ENCODE results near the gene NCMAP. TPM values are rescaled to one million over a fixed set of nuclear protein-coding genes. Genes with fewer than 3 reads are reported as not detected.

The NCMAP gene
- total and polyA plus RNA-seq, 2 of the 4 experiments (the other 2 are of a cell fraction), result not detected

DNA sequence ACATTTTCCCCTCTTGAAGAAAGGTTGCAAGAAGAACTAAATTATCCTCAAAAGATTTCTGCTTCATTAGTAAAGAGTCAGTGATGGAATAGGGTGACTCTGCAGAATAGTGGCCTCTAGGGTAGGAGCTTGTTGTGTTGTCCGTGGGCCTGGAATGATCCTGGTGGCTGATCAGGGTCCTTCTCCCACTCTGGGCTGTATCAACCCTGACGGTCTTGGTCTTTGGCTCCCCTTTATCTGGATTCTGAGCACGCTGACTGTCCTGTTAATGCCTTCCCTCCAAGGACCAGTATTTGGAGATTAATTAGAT lies 50.4 kb downstream of the NCMAP start:
- no TSS peak for BruUV-seq (replicated peaks)

More for the DNA sequence above, 50.4 kb downstream of the NCMAP start:
- Histone ChIP-seq H2AFZ (replicated peaks; ENCODE audit: low read length, poor library complexity) (no peak overlapping the region), H3K23ac (ENCODE audit: low read depth, low read length) (no peak overlapping the region), H3K4ac (ENCODE audit: low read depth, low read length) (no peak overlapping the region), H4K20me1 (ENCODE audit: insufficient read depth, low read length) (no peaks in the 10 kb centered on the region), H4K5ac (ENCODE audit: low read depth, low read length) (no peak overlapping the region), H2BK15ac (ENCODE audit: low read depth, low read length) (no peak overlapping the region), H3K14ac (replicated peaks; ENCODE audit: low read depth, low read length) (no peak overlapping the region), H3K4me2 (ENCODE audit: low read depth, low read length) (no peak overlapping the region), H3K4me3 (ENCODE audit: insufficient read depth, low read depth, low read length) (no peak overlapping the region), H3K36me3 (ENCODE audit: control insufficient read depth, insufficient read depth, low read length) (no peaks in the 10 kb centered on the region), H4K8ac (ENCODE audit: low read depth in 2 of 2, low read length in 2 of 2) (no peak overlapping the region), H2BK120ac (ENCODE audit: low read depth, low read length) (no peak overlapping the region), H3K56ac (ENCODE audit: extremely low read depth, insufficient read depth, low read length) (no peak overlapping the region), H3K27me3 (ENCODE audit: control insufficient read depth, insufficient read depth, low read length) (peaks cover 21% of the 10 kb centered on the region), H3K79me1 (ENCODE audit: low read depth in 1 of 2, low read length in 2 of 2) (no peaks in the 10 kb centered on the region), H2BK5ac (ENCODE audit: low read depth, low read length, poor library complexity, severe bottlenecking) (no peak overlapping the region), H3K9ac (ENCODE audit: low read depth, low read length) (no peak overlapping the region), H2BK20ac (ENCODE audit: low read depth, low read length) (no peak overlapping the region), H3K9me3 (ENCODE audit: control insufficient read depth, insufficient read depth, low read length) (no peaks in the 10 kb centered on the region), H2AK9ac (replicated peaks; ENCODE audit: low read depth, low read length, poor library complexity) (no peak overlapping the region), H4K91ac (ENCODE audit: insufficient read depth, low read depth, low read length) (no peak overlapping the region), H3K27ac (ENCODE audit: insufficient read depth, low read length) (no peak overlapping the region), H3K9me1 (ENCODE audit: insufficient read depth, low read length) (no peaks in the 10 kb centered on the region), H3K4me1 (ENCODE audit: control insufficient read depth, insufficient read depth, low read length) (no peaks in the 10 kb centered on the region), H3K18ac (ENCODE audit: low read depth, low read length) (no peak overlapping the region), H2AK5ac (ENCODE audit: low read depth, low read length) (no peak overlapping the region)
- ATAC-seq (ENCODE audit: low read depth) (no peak), DNase-seq (no peak)
- intact Hi-C loops (cut with micrococcal nuclease), result no loop called here
- in situ Hi-C loops (cut with MboI; ENCODE audit: low sequenced_read_pairs), result no loop called here
- no peak for TF ChIP-seq NFE2L2 (IDR thresholded peaks at IDR 0.05; ENCODE audit: low read depth, low read length)
- no peak for TF ChIP-seq MXI1 (IDR thresholded peaks at IDR 0.05; ENCODE audit: borderline replicate concordance, low read depth, low read length)
- TF ChIP-seq, protein P1, sequence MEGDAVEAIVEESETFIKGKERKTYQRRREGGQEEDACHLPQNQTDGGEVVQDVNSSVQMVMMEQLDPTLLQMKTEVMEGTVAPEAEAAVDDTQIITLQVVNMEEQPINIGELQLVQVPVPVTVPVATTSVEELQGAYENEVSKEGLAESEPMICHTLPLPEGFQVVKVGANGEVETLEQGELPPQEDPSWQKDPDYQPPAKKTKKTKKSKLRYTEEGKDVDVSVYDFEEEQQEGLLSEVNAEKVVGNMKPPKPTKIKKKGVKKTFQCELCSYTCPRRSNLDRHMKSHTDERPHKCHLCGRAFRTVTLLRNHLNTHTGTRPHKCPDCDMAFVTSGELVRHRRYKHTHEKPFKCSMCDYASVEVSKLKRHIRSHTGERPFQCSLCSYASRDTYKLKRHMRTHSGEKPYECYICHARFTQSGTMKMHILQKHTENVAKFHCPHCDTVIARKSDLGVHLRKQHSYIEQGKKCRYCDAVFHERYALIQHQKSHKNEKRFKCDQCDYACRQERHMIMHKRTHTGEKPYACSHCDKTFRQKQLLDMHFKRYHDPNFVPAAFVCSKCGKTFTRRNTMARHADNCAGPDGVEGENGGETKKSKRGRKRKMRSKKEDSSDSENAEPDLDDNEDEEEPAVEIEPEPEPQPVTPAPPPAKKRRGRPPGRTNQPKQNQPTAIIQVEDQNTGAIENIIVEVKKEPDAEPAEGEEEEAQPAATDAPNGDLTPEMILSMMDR (conservative IDR thresholded peaks at IDR 0.05; ENCODE audit: low read depth, low read length), result no peak
- no peak for TF ChIP-seq CHD1 (IDR thresholded peaks at IDR 0.05; ENCODE audit: low read depth, low read length)
- no peak for TF ChIP-seq RFX5 (IDR thresholded peaks at IDR 0.05; ENCODE audit: low read depth, low read length)
- TF ChIP-seq MAZ (IDR thresholded peaks at IDR 0.05; ENCODE audit: borderline replicate concordance, low read depth, low read length), result no peak
- TF ChIP-seq CEBPB (IDR thresholded peaks at IDR 0.05; ENCODE audit: low read depth, low read length), result no peak
- TF ChIP-seq, protein P2, sequence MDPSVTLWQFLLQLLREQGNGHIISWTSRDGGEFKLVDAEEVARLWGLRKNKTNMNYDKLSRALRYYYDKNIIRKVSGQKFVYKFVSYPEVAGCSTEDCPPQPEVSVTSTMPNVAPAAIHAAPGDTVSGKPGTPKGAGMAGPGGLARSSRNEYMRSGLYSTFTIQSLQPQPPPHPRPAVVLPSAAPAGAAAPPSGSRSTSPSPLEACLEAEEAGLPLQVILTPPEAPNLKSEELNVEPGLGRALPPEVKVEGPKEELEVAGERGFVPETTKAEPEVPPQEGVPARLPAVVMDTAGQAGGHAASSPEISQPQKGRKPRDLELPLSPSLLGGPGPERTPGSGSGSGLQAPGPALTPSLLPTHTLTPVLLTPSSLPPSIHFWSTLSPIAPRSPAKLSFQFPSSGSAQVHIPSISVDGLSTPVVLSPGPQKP (IDR thresholded peaks at IDR 0.05; ENCODE audit: borderline replicate concordance, low read depth, low read length), result no peak
- no peak for TF ChIP-seq BHLHE40 (IDR thresholded peaks at IDR 0.05; ENCODE audit: low read depth, low read length)
- no peak for TF ChIP-seq MAFK (IDR thresholded peaks at IDR 0.05; ENCODE audit: low read depth, low read length)
- TF ChIP-seq, protein P3, sequence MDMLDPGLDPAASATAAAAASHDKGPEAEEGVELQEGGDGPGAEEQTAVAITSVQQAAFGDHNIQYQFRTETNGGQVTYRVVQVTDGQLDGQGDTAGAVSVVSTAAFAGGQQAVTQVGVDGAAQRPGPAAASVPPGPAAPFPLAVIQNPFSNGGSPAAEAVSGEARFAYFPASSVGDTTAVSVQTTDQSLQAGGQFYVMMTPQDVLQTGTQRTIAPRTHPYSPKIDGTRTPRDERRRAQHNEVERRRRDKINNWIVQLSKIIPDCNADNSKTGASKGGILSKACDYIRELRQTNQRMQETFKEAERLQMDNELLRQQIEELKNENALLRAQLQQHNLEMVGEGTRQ (IDR thresholded peaks at IDR 0.05; ENCODE audit: low read depth, low read length), result no peak
- no peak for TF ChIP-seq POLR2A (IDR thresholded peaks at IDR 0.05; ENCODE audit: low read depth, low read length)
- no peak for TF ChIP-seq RAD21 (IDR thresholded peaks at IDR 0.05; ENCODE audit: low read length)
- no peak for TF ChIP-seq FOS (IDR thresholded peaks at IDR 0.05; ENCODE audit: low read depth, low read length)
- TF ChIP-seq RCOR1 (IDR thresholded peaks at IDR 0.05; ENCODE audit: insufficient replicate concordance, low read length), result no peak
- no peak for TF ChIP-seq SMC3 (IDR thresholded peaks at IDR 0.05; ENCODE audit: low read depth, low read length)
- dilution Hi-C loops (cut with HindIII; ENCODE audit: low sequenced_read_pairs, unreplicated experiment), result no loop called here
- no CpG with 5 or more reads among the region's 3 CpGs for WGBS, 2 experiments (ENCODE audit: extremely low coverage in 2 of 2, insufficient read length in 1 of 2)
- ChIA-PET POLR2A (ENCODE audit: unreplicated experiment) (no interaction called here), CTCF (no interaction called here)
